Endothelial cell (in vitro differentiated cells): ENCODE results near the gene GBP2. TPM values are rescaled to one million over a fixed set of nuclear protein-coding genes. Genes with fewer than 3 reads are reported as not detected.

Experiments used
- DNase-seq: peaks from one replicate; pipeline ENCODE4 v3.0.0; 2021; ENCODE audit warnings: low spot score
- H3K27ac Mint-ChIP-seq: one replicate; pipeline ENCODE4 v1.8.0; 2021; ENCODE audit warnings: mixed read lengths, inconsistent platforms; ENCODE audit not compliant: unreplicated experiment
- H3K27me3 Mint-ChIP-seq: one replicate; pipeline ENCODE4 v1.8.0; 2021; ENCODE audit warnings: mild to moderate bottlenecking, moderate library complexity, mixed read lengths, inconsistent platforms; ENCODE audit not compliant: unreplicated experiment
- H3K36me3 Mint-ChIP-seq: one replicate; pipeline ENCODE4 v1.8.0; 2021; ENCODE audit warnings: mild to moderate bottlenecking, low read depth, mixed read lengths, inconsistent platforms; ENCODE audit not compliant: unreplicated experiment
- H3K4me1 Mint-ChIP-seq: one replicate; pipeline ENCODE4 v1.8.0; 2021; ENCODE audit warnings: mild to moderate bottlenecking, mixed read lengths, inconsistent platforms; ENCODE audit not compliant: unreplicated experiment
- H3K4me3 Mint-ChIP-seq: one replicate; pipeline ENCODE4 v1.8.0; 2021; ENCODE audit warnings: mild to moderate bottlenecking, mixed read lengths, inconsistent platforms; ENCODE audit not compliant: unreplicated experiment
- H3K9me3 Mint-ChIP-seq: one replicate; pipeline ENCODE4 v1.8.0; 2021; ENCODE audit warnings: mixed read lengths, inconsistent platforms; ENCODE audit not compliant: unreplicated experiment
- CTCF ChIP-seq: fragments of 200-600 bp; sonication (generic); IDR thresholded peaks from one replicate; pipeline ENCODE4 v1.5.0; 2021; ENCODE audit warnings: antibody characterized with exemption; ENCODE audit not compliant: unreplicated experiment
- long read RNA-seq: library from polyadenylated mRNA; unstranded; transcript quantifications from one replicate; pipeline ENCODE4 v2.0.0, GENCODE V29; 2020; ENCODE audit not compliant: unreplicated experiment
- total RNA-seq: library from RNA; stranded (reverse); fragmentation: NEBNext Ultra II Directional; extraction: Animal tissue kit (Norgen Biotek cat#: 25700); gene quantifications from one replicate; pipeline ENCODE4 v1.2.1, GENCODE V29; 2021; ENCODE audit not compliant: unreplicated experiment

The GBP2 gene
- 0.36 TPM for total RNA-seq
- long read RNA-seq = 0 reads

- no peak for DNase-seq
- peaks cover 4% of the 10 kb centered on the region for H3K4me1 Mint-ChIP-seq
Observed at GRCh38 chr1:89125913-89126580, at the start of gene GBP2. Gene GBP2, minus strand, starts transcription at chr1:89126114. Its CDS starts 4,148 bp downstream, at chr1:89121966.

GRCh38 chr1:89174491-89174890, 48.6 kb upstream of the GBP2 start:
- H3K27ac Mint-ChIP-seq = no peak overlapping the region
- no peaks in the 10 kb centered on the region for H3K36me3 Mint-ChIP-seq
- DNase-seq = no peak
- H3K9me3 Mint-ChIP-seq = no peaks in the 10 kb centered on the region
- no peaks in the 10 kb centered on the region for H3K4me1 Mint-ChIP-seq
- no peak for TF ChIP-seq CTCF
- H3K27me3 Mint-ChIP-seq = no peaks in the 10 kb centered on the region
- H3K4me3 Mint-ChIP-seq = no peak overlapping the region

More at GRCh38 chr1:89125913-89126580, at the start of gene GBP2:
- H3K9me3 Mint-ChIP-seq = no peaks in the 10 kb centered on the region
- H3K27ac Mint-ChIP-seq = no peak within 1 kb of the TSS
- no peaks in the 10 kb centered on the region for H3K27me3 Mint-ChIP-seq
- no peak within 1 kb of the TSS for H3K4me3 Mint-ChIP-seq
- H3K36me3 Mint-ChIP-seq = peaks cover 4% of the 10 kb centered on the region
- no peak for TF ChIP-seq CTCF

- H3K4me3 Mint-ChIP-seq = no peak overlapping the region
Observed at GRCh38 chr1:89172468-89173143, 46.7 kb upstream of the GBP2 start.

GRCh38 chr1:89171067-89171438, 45.1 kb upstream of the GBP2 start:
- no peak for TF ChIP-seq CTCF
- Mint-ChIP-seq H3K4me1 (no peaks in the 10 kb centered on the region), H3K27me3 (no peaks in the 10 kb centered on the region), H3K4me3 (no peak overlapping the region), H3K9me3 (no peaks in the 10 kb centered on the region), H3K27ac (no peak overlapping the region), H3K36me3 (no peaks in the 10 kb centered on the region)
- no peak for DNase-seq

More at GRCh38 chr1:89172468-89173143, 46.7 kb upstream of the GBP2 start:
- DNase-seq = no peak
- Mint-ChIP-seq H3K27me3 (no peaks in the 10 kb centered on the region), H3K27ac (no peak overlapping the region), H3K36me3 (no peaks in the 10 kb centered on the region), H3K9me3 (no peaks in the 10 kb centered on the region), H3K4me1 (no peaks in the 10 kb centered on the region)
- no peak for TF ChIP-seq CTCF
